HG02852 (cell line): ENCODE data around the gene S100A13.
"Not testable (repeated sequence)": the region's sequence is repeated elsewhere in the genome, so short reads cannot be mapped to it uniquely, and the experiment has no call there.

Experiments
- ATAC-seq: cut with Tn5 transposase; IDR thresholded peaks from one replicate; pipeline ENCODE4 v1.9.1; 2021; ENCODE audit warnings: mild to moderate bottlenecking, moderate library complexity; ENCODE audit not compliant: unreplicated experiment

The S100A13 gene

DNA sequence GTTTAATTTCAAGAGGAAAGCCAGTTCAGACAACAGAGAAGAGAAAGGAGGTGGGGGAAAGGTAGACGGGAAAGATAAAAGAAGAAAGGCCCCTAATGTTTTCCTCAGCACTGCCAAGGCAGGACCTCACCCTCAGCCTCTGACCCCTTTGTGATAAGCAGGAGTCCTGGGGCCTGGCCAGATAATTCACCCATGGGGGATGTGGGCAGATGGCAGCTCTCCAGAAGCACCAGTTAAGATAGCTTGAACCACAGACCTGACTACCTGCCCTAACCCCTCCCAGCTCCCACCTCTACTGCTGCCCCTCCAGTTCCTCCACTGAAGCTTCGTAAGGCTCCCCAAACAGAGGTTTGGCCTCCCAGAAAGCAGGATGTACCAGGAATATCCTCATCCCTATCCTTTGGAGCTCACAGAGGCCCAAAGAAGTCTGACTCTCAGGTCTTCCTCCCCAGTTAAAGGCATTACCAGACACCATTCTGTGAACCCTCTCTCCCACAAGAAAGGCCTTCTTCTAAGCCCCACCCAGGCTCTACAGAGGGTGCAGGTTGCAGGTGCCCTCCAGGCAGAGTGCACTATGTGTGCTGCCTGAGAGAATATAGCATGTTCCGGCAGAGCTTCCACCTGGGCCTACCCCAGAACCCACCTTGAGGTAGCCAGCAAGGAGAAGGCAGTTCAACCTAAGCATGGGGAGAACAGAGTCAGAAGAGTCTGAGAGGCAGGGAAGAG, 22.0 kb upstream of the S100A13 start:
- no peak for ATAC-seq

DNA sequence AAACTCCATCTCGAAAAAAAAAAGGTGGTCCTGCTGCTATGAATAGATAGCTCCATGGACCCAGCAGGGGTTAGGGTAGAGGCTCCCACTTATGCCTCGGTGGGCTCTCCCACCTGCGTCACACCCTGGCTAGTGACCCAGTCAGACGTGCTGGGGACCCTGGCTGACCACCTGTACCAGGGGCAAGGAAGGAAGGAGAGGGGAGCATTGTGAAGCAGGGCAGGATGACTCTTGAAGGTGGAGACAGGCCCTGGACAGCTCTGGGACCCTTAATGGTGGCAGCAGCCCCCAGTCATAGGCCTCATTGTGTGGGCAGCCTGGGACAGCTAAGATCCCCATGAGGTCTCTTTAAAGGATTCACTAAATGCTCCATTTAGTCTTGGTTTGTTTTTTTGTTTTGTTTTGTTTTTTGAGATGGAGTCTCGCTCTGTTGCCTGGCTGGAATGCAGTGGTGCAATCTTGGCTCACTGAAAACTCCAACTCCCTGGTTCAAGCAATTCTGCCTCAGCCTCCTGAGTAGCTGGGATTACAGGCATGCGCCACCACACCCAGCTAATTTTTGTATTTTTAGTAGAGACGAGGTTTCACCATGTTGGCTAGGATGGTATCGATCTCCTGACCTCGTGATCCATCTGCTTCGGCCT, 20.8 kb upstream of the S100A13 start:
- ATAC-seq = no peak

DNA sequence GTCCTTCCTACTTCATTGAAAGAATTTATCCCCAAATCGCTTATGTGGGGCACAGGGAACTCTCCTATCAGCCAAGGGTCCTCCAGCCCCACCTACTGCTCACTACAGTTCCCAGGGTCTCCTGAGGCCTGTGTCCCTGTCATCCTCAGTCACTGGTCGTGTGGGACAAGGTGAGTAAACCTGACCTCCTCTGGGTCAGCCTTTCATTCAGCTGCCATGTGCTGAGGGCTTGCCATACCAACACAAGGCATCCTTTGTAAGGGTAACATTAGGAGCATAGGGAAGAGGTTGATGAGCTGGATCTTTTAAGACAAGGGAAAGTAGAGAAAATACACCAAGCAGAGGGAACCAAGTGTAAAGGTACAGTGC, 20.0 kb upstream of the S100A13 start:
- no peak for ATAC-seq

DNA sequence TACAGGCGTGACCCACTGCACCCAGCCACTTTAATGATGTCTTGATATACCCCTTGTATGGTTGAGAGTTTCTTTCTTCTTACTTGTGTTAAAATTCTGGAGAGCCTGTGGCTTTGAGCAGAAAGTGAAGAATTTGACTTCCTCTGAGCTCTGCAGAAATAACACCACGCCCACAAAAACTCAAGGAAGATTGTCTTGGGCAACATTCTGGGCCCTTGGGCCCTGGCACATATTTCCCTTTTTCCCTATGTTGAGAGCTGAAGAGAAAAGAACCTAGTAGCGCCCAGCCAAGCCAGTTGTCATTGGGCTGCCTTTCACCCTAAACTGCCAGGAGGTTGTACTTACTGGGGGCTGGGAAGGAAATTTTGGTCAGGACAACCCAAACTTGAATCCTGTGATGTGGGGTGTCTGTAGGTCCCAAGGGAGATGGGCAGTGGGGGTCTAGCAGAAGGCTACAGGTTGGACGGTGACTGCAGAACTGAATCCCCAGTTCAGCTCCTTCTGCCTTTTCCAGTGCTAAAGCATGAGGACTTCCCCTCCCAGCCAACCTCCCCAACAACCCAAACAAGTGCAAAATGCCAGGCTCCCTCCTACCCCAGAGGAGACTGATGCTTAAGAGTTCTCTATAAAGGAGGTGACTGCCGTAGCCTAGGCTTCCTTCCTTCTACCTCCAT, 19.5 kb upstream of the S100A13 start:
- ATAC-seq = no peak

DNA sequence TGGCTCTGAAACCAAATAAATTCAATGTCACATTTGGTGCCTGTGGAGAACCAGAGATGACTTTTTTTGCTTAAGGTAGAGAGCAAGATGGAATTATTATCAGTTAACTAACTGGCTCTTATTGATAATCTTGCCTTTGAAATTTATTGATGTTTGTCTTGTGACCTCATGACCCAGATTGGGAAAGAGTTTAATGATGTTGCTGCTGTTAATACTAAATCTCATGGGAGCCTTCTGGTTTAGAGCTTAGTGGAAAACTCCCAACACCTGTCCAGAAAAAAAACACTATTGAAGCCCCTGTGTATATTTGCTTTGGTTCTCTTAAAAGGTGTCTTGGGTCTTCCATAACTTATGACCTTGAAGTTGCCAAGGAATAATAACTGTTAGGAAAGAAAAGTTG, 16.5 kb upstream of the S100A13 start:
- ATAC-seq = no peak

DNA sequence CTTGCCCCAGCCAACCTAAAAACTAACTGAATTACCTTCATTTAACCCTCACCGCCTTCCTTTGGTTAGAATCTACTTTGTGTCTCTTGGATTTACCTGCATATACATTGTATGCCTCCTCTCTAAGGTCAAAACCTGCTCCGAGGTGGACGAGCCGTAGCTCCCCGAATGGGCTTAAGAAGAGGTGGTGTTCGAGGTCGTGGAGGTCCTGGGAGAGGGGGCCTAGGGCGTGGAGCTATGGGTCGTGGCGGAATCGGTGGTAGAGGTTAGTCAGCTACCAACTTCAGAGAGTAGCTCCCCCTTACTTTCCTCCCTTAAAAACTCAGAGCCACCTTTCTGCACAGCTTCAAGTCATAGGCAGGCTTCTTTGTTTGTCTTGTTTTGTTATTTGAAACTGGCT, 15.8 kb upstream of the S100A13 start:
- ATAC-seq = no peak

DNA sequence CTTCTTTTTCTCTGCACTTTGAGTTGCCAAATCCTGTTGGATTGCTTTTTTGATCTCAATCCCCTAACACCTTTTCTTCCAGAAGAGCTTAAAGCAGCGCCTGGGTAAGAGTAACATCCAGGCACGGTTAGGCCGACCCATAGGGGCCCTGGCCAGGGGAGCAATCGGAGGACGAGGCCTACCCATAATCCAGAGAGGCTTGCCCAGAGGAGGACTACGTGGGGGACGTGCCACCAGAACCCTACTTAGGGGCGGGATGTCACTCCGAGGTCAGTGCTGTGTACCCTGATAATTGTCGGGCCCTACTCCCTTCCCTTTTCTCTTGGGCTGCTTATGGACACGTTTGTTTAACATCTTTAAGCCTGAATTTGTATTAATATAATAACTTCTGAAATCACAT, 14.9 kb upstream of the S100A13 start:
- ATAC-seq = no peak

DNA sequence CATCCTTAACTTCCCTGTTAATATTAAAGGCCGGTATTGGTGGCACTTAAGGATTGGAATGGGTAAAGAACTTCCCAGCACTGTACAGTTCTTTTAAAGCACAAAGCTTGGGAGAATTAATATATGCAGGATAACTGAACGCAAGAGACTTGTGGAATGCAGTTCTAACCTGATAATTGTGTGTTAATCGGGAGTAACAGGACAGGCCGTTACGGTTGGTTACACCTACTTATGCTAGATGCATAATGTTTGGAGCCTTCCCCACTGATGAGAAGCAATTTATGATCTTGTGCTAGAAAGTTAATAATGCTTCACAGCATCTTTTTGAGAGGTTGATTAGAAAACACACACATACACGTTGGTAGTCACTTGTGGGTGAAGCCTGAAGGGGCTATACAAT, 13.6 kb upstream of the S100A13 start:
- no peak for ATAC-seq

DNA sequence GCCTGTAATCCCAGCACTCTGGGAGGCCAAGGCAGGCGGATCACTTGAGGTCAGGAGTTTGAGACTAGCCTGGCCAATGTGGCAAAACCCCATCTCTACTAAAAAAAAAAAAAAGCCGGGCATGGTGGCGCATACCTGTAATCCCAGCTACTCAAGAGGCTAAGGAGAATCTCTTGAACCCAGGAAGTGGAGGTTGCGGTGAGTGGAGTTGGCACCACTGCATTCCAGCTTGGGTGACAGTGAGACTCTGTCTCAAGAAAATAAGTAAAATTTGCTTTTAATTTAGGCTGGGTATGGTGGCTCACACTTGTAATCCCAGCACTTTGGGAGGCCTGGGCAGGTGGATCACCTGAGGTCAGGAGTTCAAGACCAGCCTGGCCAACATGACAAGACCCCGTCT, 12.9 kb upstream of the S100A13 start:
- ATAC-seq = not testable (repeated sequence)

DNA sequence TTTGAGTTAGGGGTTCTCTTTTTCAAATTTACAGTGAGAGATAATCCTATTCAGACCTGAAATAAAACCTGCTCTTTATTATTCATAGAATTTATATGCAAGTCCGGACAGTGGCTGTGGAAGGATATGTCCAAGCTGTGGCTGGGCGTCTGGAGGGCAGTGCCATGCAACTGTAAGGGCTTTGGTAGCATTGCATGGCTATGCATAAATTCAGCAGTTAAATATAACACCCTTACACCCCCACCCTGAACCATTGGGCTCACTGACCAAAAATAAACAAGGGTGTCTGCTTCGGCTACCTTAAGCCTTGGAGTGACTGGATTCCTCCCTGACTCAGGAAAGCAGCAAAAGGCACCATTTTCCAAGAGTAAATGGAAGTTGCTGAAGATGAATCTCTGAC, 12.0 kb upstream of the S100A13 start:
- no peak for ATAC-seq

DNA sequence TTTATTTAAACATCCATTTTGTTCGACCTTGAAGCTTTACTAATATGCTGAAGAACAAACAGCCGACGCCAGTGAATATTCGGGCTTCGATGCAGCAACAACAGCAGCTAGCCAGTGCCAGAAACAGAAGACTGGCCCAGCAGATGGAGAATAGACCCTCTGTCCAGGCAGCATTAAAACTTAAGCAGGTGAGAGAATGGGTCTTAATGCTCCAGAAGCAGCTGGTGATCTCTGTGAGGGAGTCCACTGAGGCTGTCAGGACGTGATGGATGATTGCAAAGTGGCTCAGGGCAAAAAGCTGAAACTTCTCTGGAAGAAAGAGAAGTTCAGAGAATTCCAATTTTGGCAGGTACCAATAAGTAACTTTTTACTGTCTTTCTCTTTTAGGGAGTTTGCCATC, 11.0 kb upstream of the S100A13 start:
- ATAC-seq = no peak

DNA sequence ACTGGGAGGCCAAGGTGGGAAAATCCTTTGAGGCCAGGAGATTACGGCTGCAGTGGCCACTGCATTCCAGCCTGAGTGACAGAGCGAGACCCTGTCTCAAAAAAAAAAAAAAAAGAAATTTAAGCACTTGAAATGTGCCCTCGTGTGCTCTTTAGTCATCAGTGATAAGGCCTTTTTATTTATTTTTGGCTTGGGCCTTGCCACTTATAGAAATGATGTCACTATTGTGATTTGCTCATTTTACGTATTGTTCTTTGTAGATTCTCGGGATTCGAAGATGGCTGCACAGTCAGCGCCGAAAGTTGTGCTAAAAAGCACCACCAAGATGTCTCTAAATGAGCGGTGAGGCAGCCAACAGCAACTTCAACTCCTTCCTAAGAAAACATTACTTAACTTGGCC, 9.0 kb upstream of the S100A13 start:
- ATAC-seq = no peak

DNA sequence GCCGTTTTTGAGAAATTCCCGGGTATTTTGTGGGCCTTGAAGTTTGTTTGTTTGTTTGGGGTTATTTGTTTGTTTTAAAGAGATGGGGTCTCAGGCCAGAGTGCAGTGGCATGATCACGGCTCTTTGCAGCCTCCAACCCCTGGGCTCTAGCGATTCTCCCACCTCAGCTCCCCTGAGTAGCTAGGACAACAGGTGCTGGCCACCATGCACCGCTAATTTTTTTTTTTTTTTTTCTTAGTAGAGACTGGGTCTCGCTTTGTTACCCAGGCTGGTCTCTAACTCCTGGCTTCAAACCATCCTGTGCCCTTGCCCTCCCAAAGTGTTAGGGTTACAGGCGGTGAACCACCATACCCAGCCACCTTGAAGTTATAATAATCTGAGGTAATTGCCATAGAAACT, 8.6 kb upstream of the S100A13 start:
- ATAC-seq = no peak

DNA sequence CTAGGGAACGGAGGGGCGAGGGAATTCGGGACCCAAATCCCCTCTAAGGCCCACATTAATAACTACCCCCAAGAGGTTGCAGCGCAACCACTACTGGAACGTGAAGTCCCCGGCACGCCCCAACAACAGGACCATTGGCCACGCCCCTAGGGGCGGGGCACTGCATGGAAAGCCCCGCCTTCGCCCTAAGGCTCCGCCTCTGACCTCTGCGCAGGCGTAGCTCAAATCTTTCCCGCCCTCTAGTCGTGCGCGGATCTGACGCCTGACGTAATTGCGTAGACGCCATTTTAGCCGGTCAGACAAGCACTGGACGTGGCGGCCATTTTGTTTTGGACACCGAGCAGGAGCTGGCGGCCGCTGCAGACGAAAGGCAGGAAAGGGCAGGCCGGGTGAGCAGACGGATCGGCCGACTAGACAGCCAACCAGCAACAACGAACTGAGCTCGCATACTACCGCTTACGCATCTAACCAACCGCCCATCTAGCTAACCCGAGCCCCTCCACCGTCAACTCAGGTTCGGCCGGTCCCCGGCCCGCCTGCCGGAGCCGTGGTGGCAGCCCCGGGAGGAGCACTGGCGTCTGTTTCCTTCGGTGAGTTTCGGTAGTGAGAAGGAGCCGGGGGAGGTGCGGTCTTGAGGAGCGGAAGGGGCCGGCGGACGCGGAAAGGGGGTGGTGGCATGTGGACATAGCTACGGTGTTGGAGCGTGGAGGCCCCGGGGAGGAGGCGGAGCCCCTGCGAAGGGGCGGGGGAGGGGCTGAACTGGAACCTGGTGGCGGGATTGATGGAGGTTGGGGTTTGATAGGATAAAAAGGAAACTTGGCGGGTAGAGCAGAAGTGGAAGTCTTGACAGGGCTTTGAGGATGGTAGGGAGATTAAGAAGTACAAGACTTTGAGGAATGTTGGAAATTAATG, 6.7 kb upstream of the S100A13 start, which contains the start of gene CHTOP:
CHTOP (plus strand) TSS at position 313 of the 912 bp plus-strand sequence. CDS start 2,523 bp downstream, outside the sequence.
- ATAC-seq = peak; percentile 87

DNA sequence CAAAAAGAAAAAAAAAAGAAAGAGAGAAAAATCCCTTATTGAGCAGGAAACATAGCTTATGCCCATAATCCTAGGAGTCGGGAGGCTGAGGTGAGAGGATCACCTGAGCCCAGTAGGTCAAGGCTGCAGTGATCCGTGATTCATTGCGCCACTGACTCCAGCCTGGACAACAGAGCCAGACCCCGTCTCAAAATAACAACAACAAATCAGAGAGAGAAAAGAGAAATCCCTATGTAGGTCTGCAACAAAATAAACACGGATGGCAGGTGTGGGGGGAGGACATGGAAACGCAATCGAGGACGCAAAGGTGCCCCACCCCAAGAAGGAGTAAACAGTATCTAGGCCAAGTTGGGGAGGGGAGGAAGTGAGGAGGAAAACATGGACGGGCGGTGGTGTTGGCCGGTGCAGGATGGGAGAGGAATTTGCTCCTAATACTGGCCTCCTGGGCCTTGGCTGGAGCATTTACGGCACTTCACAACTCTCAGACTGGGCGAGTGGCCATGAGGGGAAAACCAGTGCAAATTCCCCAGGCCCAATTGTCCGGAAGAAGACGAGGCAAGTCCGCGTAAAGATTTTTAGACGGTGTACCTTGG, 6.0 kb upstream of the S100A13 start:
- ATAC-seq = peak; percentile 4

DNA sequence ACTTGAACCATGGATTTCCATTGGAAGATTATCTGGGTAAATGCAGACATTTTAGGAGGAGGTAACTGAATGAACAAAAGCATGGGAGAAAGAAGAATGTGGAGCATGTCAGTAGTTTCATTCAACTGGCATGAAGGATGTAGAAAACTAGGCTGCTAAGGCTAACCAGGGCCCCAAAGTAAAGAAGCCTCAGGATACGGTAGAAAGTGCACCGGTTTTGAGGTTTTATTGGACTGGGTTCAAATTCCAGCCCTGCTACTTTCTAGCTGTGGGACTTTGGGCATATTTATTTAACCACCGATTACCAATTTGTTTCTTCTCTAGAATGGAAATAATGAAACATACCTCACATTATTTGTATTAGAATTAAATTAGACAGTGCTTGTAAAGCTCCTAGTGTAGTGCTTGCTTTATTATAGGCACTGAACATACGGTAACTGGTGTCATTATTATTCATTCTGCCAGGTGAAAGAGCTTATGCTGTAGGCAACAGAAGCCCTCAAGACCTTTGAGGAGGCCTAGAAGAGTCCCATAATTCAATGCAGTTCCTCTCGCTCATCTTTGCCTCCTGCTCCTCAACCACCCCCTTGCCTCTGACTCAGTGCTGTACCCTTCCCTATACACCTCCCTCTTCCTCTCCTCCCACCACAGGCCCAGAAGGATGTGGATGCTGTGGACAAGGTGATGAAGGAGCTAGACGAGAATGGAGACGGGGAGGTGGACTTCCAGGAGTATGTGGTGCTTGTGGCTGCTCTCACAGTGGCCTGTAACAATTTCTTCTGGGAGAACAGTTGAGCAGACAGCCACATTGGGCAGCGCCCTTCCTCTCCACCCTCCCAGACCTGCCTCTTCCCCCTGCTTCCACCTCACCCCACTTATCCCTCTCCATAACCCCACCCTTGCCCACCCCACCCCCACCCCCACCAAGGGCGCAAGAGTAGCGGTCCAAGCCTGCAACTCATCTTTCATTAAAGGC, 4.0 kb upstream of the S100A13 start:
- no peak for ATAC-seq

DNA sequence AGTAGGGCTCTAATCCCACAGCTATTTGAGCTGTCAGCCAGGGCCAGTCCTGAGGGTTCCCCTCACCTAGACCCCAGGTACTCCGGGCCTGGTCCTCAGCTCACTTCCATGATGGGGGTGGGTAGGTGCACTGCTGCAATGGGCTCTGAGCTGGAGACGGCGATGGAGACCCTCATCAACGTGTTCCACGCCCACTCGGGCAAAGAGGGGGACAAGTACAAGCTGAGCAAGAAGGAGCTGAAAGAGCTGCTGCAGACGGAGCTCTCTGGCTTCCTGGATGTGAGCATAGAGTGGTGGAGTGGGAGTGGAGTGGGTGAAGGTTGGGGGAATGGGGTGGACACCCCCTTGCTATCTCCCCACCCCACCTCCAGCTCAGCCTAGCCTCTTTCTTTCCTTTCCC, 3.1 kb upstream of the S100A13 start:
- no peak for ATAC-seq

DNA sequence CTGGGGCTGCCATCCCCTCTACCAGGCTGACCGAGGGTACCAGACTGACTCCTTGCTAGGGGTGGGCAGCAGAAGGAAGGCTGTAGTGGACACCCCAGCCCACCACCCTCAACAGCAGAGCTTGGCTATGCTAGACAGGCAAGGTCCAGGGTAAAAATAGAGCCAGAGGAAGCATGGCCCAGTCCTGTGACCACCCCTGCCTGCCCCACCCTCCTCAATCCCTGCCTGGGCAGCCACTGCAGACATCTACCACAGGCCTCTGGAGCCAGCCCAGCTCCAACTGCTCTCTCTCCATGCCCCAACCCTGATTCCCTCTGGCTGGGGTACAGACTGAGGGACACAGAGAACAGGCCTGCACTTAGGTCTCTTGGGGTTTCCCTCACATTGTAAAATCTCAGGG, 2.7 kb upstream of the S100A13 start:
- ATAC-seq = no peak

DNA sequence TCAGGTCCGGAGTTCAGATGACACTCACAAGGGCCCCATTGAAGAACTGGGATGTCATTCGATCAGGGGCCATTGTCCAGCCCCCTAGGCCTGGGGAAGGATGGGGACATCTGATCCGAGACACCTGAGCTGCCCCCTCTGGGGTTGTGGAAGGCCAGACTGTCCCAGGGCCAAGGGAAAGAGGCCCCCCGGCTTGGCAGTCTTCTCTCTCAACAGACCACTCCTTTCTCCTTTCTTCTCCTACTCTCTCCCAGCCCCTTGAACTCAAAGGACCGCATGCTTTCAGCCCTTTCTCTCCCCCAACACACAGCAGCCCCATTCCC, 2.0 kb upstream of the S100A13 start:
- ATAC-seq = no peak
